Neural cell (in vitro differentiated cells): ENCODE measurements around the gene FGA. TPM values are rescaled to one million over a fixed set of nuclear protein-coding genes. Genes with fewer than 3 reads are reported as not detected.

Experiments
- polyA plus RNA-seq: library from polyadenylated mRNA; depleted of rRNA; stranded (reverse); fragments of >200 nt; gene quantifications from 2 replicates; pipeline ENCODE4 v1.2.3, GENCODE V29; 2014
- small RNA-seq, 3 experiments: library from RNA; depleted of rRNA; stranded (forward); fragments of <200 nt; gene quantifications; one replicate each; pipeline ENCODE3, GENCODE V24; 2012

Gene FGA
- polyA plus RNA-seq, 1 donor from 2014 or later, result not detected

Small RNAs within 50 kb of the gene (small RNA-seq; reads per million reads assigned to genes)
- 0 to 4.2 (median 0) reads per million in 3 experiments for gene RNU6-1285P

Other genes starting within 250 kb of the FGA start
- gene DCHS2, start 98.9 kb downstream of the FGA start, polyA plus RNA-seq, result 0.88 and 1.6 TPM in 2 replicates
- gene PLRG1, start 40.3 kb downstream of the FGA start, polyA plus RNA-seq, result 133 and 141 TPM in 2 replicates
- gene FGB, start 27.7 kb downstream of the FGA start, polyA plus RNA-seq, result not detected in 2 replicates
- not detected in 2 replicates for gene FGG, start 21.9 kb upstream of the FGA start, polyA plus RNA-seq
- 0.16 and 0.19 TPM in 2 replicates for gene LRAT, start 153.3 kb upstream of the FGA start, polyA plus RNA-seq
- 0.09 TPM in 1 of 2 replicates, not detected in the other for gene RBM46, start 190.5 kb upstream of the FGA start, polyA plus RNA-seq